DND-41 (cell line): ENCODE data around the gene PPIF.

ENCODE experiments used
- ATAC-seq: fragments of 200-7000 bp; cut with Tn5 transposase; 3 replicates; pipeline ENCODE4 v1.9.1; 2021; ENCODE audit warnings: low read depth; ENCODE audit not compliant: insufficient read depth
- DNase-seq: peaks from one replicate; pipeline ENCODE4 v3.0.0-alpha.2; 2020
- H2AFZ ChIP-seq: 2 replicates; pipeline ENCODE4 v1.6.0; 2012; ENCODE audit warnings: low read depth, low read length
- H3K27ac ChIP-seq: 2 replicates; pipeline ENCODE4 v1.5.1; 2012; ENCODE audit warnings: low read length, inconsistent platforms
- H3K27me3 ChIP-seq: fragments of 200-600 bp; sonication (generic); 2 replicates; pipeline ENCODE4 v1.6.0; 2012; ENCODE audit warnings: low read length, mild to moderate bottlenecking, inconsistent platforms; ENCODE audit not compliant: insufficient read depth, poor library complexity
- H3K36me3 ChIP-seq: 2 replicates; pipeline ENCODE4 v1.5.1; 2012; ENCODE audit warnings: low read length, inconsistent platforms; ENCODE audit not compliant: insufficient read depth
- H3K4me1 ChIP-seq: 2 replicates; pipeline ENCODE4 v1.5.1; 2012; ENCODE audit warnings: mild to moderate bottlenecking, low read length; ENCODE audit not compliant: insufficient read depth
- H3K4me2 ChIP-seq: 2 replicates; pipeline ENCODE4 v1.6.0; 2012; ENCODE audit warnings: mild to moderate bottlenecking, moderate library complexity, low read length, inconsistent platforms; ENCODE audit not compliant: insufficient read depth
- H3K4me3 ChIP-seq, 2 experiments: fragments of 200-600 bp in 1 of 2; shearing (Covaris generic) in 1 of 2; 2 replicates each; pipeline ENCODE4 v1.5.1; 2012 to 2016; ENCODE audit warnings: inconsistent platforms in 2 of 2, low read length in 2 of 2, mild to moderate bottlenecking in 2 of 2, low read depth in 1 of 2, moderate library complexity in 1 of 2
- H3K79me2 ChIP-seq: 2 replicates; pipeline ENCODE4 v1.6.0; 2012; ENCODE audit warnings: low read length, inconsistent platforms; ENCODE audit not compliant: insufficient read depth
- H3K9ac ChIP-seq: 2 replicates; pipeline ENCODE4 v1.6.0; 2012; ENCODE audit warnings: low read depth, mild to moderate bottlenecking, inconsistent platforms, low read length, moderate library complexity
- H3K9me3 ChIP-seq: 2 replicates; pipeline ENCODE4 v1.5.1; 2012; ENCODE audit warnings: low read length, moderate library complexity, mild to moderate bottlenecking, inconsistent platforms; ENCODE audit not compliant: insufficient read depth, severe bottlenecking
- H4K20me1 ChIP-seq: 2 replicates; pipeline ENCODE4 v1.6.0; 2012; ENCODE audit warnings: low read length; ENCODE audit not compliant: insufficient read depth
- EZH2 ChIP-seq: IDR thresholded peaks from 3 replicates; pipeline ENCODE4 v1.6.1; 2012; ENCODE audit warnings: borderline replicate concordance, low read depth, mild to moderate bottlenecking, moderate library complexity, low read length, inconsistent platforms; ENCODE audit not compliant: severe bottlenecking
- TF ChIP-seq, protein P1 (sequence below): IDR thresholded peaks from 2 replicates; pipeline ENCODE4 v1.5.1; 2012; ENCODE audit warnings: borderline replicate concordance, low read length, moderate library complexity, mild to moderate bottlenecking; ENCODE audit not compliant: poor library complexity, severe bottlenecking; ENCODE audit errors: extremely low read depth

PPIF gene

DNA sequence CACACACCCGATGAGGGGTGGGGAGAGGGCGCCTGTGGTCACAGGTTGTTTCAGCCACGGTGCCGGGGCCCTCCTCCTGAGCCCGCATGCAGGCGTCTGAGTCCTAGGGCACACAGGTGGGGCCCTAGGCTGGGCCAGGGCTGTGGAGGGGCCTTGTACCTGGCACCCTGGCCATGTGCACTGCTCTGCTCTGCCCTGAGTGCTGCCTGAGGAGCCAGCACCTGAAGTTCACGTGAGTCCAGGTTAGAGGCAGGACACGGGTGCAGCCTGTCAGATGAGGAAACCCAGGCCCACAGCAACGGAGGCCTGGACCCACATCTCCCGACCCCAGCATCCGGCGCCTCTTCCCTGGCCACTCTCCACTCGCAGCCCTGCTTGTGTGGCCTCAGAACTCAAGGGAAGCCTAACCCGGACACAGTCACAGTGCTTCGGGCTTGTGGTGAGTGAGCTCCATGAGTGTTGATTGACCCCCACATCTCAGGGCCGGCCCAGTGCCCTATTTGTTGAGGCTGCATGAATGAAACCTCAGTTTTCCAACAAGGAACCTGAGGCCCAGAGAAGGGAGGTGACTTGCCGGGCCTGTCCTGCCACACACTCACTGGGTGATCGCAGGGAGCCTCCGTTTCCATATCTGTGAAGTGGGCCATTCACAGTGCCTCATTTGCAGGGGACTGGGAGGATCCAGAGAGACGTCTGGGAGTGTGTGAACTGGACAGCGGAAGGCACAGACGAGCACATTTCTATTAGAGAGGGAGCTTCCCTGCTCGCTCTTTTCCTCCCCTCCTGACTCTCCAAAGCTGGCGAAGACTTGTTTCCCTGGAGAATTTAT lies 39.6 kb downstream of the PPIF start:
- H2AFZ ChIP-seq, result no peak overlapping the region
- H3K9me3 ChIP-seq, result no peaks in the 10 kb centered on the region
- no peaks in the 10 kb centered on the region for H3K36me3 ChIP-seq
- no peak for ATAC-seq
- no peak overlapping the region for H3K4me2 ChIP-seq
- H3K27me3 ChIP-seq, result peaks cover 2% of the 10 kb centered on the region
- no peak for TF ChIP-seq EZH2
- TF ChIP-seq, protein P1, sequence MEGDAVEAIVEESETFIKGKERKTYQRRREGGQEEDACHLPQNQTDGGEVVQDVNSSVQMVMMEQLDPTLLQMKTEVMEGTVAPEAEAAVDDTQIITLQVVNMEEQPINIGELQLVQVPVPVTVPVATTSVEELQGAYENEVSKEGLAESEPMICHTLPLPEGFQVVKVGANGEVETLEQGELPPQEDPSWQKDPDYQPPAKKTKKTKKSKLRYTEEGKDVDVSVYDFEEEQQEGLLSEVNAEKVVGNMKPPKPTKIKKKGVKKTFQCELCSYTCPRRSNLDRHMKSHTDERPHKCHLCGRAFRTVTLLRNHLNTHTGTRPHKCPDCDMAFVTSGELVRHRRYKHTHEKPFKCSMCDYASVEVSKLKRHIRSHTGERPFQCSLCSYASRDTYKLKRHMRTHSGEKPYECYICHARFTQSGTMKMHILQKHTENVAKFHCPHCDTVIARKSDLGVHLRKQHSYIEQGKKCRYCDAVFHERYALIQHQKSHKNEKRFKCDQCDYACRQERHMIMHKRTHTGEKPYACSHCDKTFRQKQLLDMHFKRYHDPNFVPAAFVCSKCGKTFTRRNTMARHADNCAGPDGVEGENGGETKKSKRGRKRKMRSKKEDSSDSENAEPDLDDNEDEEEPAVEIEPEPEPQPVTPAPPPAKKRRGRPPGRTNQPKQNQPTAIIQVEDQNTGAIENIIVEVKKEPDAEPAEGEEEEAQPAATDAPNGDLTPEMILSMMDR, result no peak
- H3K4me1 ChIP-seq, result peaks cover 6% of the 10 kb centered on the region; the same call in 1 of the 2 replicates
- H4K20me1 ChIP-seq, result peaks cover 9% of the 10 kb centered on the region
- no peak for DNase-seq
- no peak overlapping the region for H3K4me3 ChIP-seq
- H3K9ac ChIP-seq, result no peak overlapping the region
- no peak overlapping the region for H3K27ac ChIP-seq
- H3K79me2 ChIP-seq, result no peaks in the 10 kb centered on the region

DNA sequence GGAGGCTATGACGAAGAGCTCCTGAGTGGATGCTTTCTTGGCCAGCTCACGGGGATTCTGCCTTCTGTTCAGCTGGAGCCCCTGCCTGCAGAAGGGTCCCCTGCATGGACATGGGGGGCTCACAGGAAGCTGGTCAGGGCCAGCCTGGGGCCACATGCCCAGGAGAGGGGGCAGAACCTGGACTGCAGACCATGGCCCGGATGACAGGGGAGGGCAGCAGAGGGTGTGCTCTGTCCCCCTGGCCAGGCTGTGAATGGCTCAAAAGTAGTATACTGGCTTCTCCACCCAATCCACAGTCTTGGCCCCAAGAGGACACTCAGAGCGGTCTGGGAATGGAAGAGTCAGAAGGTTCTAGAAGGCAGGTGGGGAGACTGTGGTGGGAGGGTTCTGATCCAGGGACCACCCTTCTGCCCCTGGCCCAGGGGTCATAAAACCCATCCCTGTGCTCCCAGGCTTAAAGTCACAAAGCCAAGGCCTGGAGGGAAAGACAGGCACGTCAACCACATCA lies 40.3 kb downstream of the PPIF start:
- Histone ChIP-seq H3K36me3 (no peaks in the 10 kb centered on the region), H3K9ac (no peak overlapping the region), H3K4me2 (no peak overlapping the region), H3K79me2 (no peaks in the 10 kb centered on the region), H3K27me3 (peaks cover 2% of the 10 kb centered on the region), H3K4me1 (peaks cover 6% of the 10 kb centered on the region; the same call in 1 of the 2 replicates), H2AFZ (no peak overlapping the region), H3K27ac (no peak overlapping the region), H4K20me1 (peaks cover 6% of the 10 kb centered on the region; the same call in 1 of the 2 replicates), H3K4me3 (no peak overlapping the region), H3K9me3 (no peaks in the 10 kb centered on the region)
- no peak for ATAC-seq
- TF ChIP-seq, protein P1, result no peak
- no peak for TF ChIP-seq EZH2
- no peak for DNase-seq

DNA sequence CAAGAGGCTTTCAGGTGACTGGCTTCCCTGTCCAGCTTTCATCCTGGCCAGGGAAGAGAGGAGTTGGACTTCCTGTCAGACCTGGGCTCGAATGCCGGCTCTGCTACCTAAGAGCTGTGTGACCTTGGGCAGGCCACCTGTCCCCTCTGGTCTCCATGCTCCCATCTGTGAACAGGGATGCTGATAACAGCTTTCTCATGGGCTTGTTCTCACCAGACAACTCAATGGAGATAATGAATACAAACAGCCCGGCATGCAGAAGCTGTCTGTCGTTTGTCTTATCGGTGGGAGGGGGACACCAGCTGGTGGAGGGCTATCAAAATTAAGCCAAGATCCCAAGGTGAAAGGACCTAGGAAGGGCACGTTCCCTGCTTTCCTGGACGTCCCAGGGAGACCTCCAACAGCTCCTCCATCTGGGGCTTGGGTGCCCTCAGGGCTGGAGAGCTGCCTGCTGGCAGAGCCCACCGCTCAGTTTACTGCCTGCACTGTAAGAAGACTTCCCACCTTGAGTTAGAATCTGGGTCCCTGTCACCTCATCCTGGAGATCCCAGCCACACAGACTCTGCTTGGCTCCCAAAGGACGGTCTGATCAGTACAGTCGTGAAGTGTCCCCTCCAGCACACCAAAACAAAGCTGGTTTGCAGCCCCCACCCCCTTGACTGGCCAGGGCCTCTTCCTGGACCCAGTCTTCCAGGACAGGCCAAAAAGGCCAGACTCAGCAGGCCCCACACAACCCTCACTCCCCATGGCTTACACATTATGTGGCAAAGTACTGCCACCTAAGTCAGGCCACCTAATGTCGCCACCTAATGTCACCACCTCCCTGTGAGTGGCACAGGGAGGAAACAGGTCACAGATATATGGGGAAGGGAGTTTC lies 40.9 kb downstream of the PPIF start:
- DNase-seq (no peak), ATAC-seq (no peak)
- TF ChIP-seq, protein P1, result no peak
- no peak overlapping the region for H3K4me2 ChIP-seq
- no peak overlapping the region for H2AFZ ChIP-seq
- H3K36me3 ChIP-seq, result no peaks in the 10 kb centered on the region
- peaks cover 6% of the 10 kb centered on the region; the same call in 1 of the 2 replicates for H3K4me1 ChIP-seq
- H3K4me3 ChIP-seq, result no peak overlapping the region
- H3K9ac ChIP-seq, result no peak overlapping the region
- peaks cover 6% of the 10 kb centered on the region; the same call in 1 of the 2 replicates for H4K20me1 ChIP-seq
- peaks cover 2% of the 10 kb centered on the region for H3K27me3 ChIP-seq
- H3K79me2 ChIP-seq, result no peaks in the 10 kb centered on the region
- H3K27ac ChIP-seq, result no peak overlapping the region
- no peaks in the 10 kb centered on the region for H3K9me3 ChIP-seq
